Fibroblast of villous mesenchyme (primary cell): ENCODE data around the gene GNA12. TPM values are rescaled to one million over a fixed set of nuclear protein-coding genes. Genes with fewer than 3 reads are reported as not detected.

Experiments used
- DNase-seq: peaks from one replicate; pipeline ENCODE4 v3.0.0-alpha.2; 2010; ENCODE audit warnings: low read depth
- H3K4me3 ChIP-seq: 2 replicates; pipeline ENCODE4 v1.5.1; 2011; ENCODE audit warnings: low read depth, mild to moderate bottlenecking, low read length
- total RNA-seq: library from RNA; depleted of rRNA; stranded (reverse); fragments of >200 nt; gene quantifications from 2 replicates; pipeline ENCODE4 v1.2.3, GENCODE V29; 2012
- TF ChIP-seq, protein P1 (sequence below): IDR thresholded peaks from 2 replicates; pipeline ENCODE4 v1.5.1; 2012; ENCODE audit warnings: low read depth, mild to moderate bottlenecking, low read length; ENCODE audit not compliant: insufficient read depth

GNA12 gene
- total RNA-seq, 1 donor: 46.2 TPM

DNA sequence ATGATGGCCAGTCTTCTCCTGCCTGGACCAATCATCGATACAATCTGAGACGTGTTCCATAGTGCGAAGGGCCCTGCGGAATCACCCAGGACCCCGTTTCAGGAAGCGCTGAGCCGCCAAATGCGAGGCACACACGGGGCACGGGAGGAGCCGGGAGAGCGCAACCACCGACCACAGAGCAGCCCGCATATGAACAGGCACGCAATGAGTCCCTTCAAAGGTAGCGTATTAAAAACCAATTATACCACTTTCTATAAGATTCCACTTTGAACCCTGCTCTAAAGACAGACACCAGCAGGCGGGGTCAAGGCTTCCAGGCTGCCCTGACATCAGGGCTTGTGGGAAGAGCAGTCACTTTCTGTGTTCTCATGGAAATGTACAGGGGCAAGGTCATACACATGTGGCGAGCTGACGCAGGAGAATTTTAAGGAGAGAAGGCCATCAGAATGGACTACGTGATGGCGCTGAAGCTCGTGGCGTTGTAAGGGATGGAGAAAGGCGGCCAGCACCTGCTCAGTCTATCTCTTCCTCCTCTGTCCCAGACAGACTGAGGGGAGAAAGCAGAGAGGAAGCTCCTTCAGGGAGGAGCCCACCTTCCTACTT lies 109.9 kb downstream of the GNA12 start:
- DNase-seq: no peak
- TF ChIP-seq, protein P1, sequence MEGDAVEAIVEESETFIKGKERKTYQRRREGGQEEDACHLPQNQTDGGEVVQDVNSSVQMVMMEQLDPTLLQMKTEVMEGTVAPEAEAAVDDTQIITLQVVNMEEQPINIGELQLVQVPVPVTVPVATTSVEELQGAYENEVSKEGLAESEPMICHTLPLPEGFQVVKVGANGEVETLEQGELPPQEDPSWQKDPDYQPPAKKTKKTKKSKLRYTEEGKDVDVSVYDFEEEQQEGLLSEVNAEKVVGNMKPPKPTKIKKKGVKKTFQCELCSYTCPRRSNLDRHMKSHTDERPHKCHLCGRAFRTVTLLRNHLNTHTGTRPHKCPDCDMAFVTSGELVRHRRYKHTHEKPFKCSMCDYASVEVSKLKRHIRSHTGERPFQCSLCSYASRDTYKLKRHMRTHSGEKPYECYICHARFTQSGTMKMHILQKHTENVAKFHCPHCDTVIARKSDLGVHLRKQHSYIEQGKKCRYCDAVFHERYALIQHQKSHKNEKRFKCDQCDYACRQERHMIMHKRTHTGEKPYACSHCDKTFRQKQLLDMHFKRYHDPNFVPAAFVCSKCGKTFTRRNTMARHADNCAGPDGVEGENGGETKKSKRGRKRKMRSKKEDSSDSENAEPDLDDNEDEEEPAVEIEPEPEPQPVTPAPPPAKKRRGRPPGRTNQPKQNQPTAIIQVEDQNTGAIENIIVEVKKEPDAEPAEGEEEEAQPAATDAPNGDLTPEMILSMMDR: no peak
- no peak overlapping the region for H3K4me3 ChIP-seq

DNA sequence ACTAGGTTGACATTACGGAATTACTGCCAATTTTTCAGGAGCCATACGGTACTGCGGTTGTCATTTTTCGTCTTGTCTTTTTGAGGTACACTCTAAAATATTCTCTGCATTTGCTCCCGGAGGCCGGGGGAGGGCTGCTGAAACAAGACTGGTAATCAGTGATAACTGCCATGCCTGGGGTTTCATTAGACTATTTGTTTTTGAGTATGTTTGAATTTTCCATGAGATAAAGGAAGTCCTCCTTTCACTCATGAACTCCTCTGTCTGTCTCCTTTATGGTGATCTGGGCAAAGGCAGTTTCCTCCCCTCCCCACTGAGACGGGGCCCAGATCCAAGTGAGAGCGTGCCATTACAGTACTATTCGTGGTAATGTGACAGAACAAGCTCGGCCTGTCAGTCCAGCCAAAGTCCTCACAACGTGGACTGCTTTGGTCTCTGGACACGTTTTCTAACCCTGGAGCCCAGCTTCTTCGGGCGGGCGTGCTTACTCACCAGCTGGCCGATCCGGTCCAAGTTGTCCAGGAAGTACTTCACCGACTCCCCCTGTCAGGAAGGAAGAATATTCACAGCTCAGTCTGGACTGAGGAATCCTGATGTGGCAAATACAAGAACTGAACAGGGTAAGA lies 111.0 kb downstream of the GNA12 start:
- DNase-seq: peak; percentile 76
- TF ChIP-seq, protein P1: no peak
- no peak overlapping the region for H3K4me3 ChIP-seq

DNA sequence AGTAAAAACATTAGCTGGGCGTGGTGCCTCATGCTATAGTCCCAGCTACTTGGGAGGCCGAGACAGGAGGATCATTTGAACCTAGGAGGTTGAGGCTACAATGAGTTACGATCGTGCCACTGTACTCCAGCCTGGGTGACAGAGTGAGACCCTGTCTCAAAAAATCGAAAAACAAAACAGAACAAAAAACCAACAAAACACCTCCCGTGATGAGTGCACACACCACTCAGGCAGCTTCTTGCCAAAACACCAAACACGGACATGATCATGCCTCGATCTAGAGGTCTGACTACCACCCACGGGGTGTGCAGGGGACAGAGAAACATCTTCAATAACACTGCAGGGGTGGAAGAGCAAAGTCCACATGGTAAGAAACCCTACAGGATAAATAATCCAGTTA lies 111.7 kb downstream of the GNA12 start:
- DNase-seq: no peak
- TF ChIP-seq, protein P1: no peak
- H3K4me3 ChIP-seq: no peak overlapping the region

DNA sequence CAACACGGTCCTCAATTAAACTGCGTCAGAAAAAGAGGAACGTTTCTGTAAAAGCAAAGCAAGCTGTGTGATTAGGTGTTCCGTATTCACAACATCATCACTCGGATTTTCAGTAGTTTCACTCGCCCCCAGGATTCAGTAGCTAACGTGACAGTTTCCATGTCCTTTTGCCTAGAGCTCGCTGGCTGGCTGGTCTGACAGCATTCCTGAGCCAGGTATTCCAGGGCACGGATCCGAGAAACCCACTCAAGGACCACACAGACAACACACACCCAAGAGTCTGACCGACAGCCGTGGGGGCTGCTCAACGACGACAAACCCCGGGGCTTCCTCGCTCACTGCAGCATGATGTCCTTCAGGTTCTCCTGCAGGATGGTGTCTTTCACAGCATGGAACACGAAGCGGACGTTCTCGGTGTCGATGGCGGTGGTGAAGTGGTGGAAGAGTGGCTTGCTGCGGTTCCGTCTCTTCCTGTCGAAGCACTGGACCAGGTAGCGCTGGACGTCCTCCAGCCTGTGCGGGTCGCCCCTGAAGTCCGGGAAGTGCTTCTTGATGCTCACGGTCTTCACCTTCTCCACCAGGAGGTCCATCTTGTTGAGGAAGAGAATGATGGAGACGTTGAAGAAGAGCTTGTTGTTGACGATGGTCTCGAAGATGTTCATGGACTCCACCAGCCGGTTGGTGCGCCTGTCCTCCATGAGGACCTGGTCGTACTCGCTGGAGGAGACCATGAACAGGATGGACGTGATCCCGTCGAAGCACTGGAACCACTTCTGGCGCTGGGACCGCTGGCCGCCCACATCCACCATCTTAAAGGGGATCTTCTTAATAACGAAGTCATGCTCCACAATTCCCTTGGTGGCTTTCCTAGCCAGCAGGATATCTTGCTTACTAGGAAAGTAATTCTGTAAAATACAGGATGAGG lies 113.0 kb downstream of the GNA12 start:
- TF ChIP-seq, protein P1: no peak
- H3K4me3 ChIP-seq: no peak overlapping the region
- DNase-seq: no peak

DNA sequence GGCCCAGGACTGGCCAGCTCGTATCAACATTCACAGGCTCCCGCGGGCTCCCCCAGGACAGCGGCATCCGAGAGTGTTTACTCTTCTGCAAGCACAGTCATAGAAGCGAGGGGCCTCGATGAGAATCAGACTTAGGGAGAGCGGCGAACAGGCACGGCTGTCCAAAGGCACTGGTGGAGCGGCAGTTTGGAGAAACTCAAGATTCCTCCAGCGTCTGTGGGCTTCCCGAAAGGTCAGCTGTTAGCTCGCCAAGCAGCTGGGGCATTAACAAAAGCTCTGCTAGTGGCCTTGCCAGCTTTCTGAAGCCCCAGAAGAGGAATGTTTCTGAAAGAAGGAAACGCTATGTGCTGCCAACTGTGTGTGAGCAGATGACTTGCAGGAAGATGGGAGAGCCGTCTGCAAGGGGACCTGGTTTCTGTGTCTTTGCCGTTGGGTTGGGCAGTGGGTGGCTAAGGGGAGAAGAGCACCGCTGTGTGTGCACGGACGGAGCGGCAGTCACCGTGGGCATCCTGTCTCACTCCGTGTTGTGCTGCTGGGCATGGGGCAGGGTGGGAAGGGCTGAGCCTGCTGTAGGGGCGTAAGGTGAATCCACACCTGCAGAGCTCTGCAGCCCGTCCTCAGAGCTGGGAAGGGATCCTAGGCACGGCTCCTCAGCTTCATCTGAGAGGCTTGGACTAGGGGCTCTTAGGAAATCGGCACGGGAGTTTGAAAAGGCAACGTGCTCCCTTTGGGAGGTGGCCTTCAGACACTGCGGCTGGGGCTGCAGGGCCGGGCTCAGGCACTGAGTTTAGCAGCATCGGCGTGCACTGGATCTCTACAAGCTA lies 114.0 kb downstream of the GNA12 start:
- no peak for DNase-seq
- H3K4me3 ChIP-seq: no peak overlapping the region
- TF ChIP-seq, protein P1: no peak
